BLaER1 treated with 17β-estradiol and CSF1 and Interleukin-3, amounts not matched to agents 10 nM and 100 nM (cell line): ENCODE data around the gene FES.

Experiments
- H3K27ac ChIP-seq, 11 experiments: shearing (Covaris generic); formaldehyde crosslinking; 2 replicates each; pipeline ENCODE4 v1.8.1; 2022
- H3K27me3 ChIP-seq, 11 experiments: shearing (Covaris generic); formaldehyde crosslinking; 2 replicates each; pipeline ENCODE4 v1.8.1; 2022
- H3K36me3 ChIP-seq, 11 experiments: shearing (Covaris generic); formaldehyde crosslinking; 2 replicates each; pipeline ENCODE4 v1.8.1; 2022
- H3K4me1 ChIP-seq, 10 experiments: shearing (Covaris generic); formaldehyde crosslinking; 2 replicates each; pipeline ENCODE4 v1.8.1; 2022
- H3K4me2 ChIP-seq, 11 experiments: shearing (Covaris generic); formaldehyde crosslinking; 2 replicates each; pipeline ENCODE4 v1.8.1; 2022
- H3K4me3 ChIP-seq, 10 experiments: shearing (Covaris generic); formaldehyde crosslinking; 2 replicates each; pipeline ENCODE4 v1.8.1; 2022
- H3K9ac ChIP-seq, 11 experiments: shearing (Covaris generic); formaldehyde crosslinking; 2 replicates each; pipeline ENCODE4 v1.8.1; 2022
- H3K9me3 ChIP-seq, 11 experiments: shearing (Covaris generic); formaldehyde crosslinking; replicated peaks in 1 of 11; 2 replicates each; pipeline ENCODE4 v1.8.1; 2022
- H4K20me1 ChIP-seq, 11 experiments: shearing (Covaris generic); formaldehyde crosslinking; 2 replicates each; pipeline ENCODE4 v1.8.1; 2022
- Cebpa-rat ChIP-seq, 11 experiments: shearing (Covaris generic); IDR thresholded peaks; 2 replicates each; pipeline ENCODE4 v1.8.1; 2022

FES gene

DNA sequence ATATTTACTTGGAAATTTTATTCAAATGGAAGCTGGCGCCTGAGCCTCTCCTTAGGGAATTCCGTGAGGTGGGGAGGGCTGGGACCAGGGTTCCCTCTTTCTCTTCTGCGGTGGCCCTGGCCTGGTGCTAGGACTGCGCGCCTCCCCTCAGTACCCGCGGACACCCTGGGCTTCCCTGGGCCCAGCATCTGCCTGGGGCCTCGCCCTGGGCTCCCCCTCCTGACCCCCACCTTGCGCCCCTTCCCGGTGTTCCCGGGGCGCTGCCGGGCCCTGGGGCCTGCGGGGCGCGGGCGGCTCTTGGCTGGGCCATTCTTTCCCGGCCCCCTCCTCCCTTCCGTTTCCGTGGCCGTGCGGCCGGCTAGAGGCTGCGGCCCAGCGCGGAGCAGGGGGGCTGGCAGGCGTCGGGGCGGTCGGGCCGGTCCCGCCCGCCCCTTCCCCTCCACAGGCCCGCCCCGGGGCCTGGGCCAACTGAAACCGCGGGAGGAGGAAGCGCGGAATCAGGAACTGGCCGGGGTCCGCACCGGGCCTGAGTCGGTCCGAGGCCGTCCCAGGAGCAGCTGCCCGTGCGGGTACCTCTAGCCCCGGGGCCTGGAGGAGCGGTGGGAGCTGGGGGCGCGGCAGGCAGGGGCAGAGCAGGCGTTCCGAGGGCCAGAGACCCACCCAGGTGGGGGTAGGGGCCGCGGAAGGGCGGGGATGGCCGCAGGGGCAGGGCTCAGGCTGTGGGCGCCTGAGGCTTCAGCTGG is at the start of gene FES:
FES (plus strand) TSS at position 529 of the 743 bp plus-strand sequence. CDS start 542 bp downstream, outside the sequence.
- Histone ChIP-seq H3K9me3 (no peaks in the 10 kb centered on the region), H3K9ac (peak within 1 kb of the TSS; percentile 88 to 97 (median 91)), H3K36me3 (peaks cover 50 to 70% (median 67%) of the 10 kb centered on the region in 11 experiments), H3K4me3 (peak within 1 kb of the TSS; percentile 63 to 89 (median 74)), H3K27me3 (no peaks in the 10 kb centered on the region), H4K20me1 (peaks cover 4 to 66% (median 24%) of the 10 kb centered on the region in 11 experiments; a peak in 15 of 22 replicates), H3K4me2 (peak within 1 kb of the TSS; percentile 91 to 100 (median 99)), H3K27ac (peak within 1 kb of the TSS; percentile 90 to 97 (median 94)), H3K4me1 (peaks cover 40 to 66% (median 51%) of the 10 kb centered on the region in 10 experiments)
- TF ChIP-seq Cebpa-rat (IDR thresholded peaks at IDR 0.05): no peak

DNA sequence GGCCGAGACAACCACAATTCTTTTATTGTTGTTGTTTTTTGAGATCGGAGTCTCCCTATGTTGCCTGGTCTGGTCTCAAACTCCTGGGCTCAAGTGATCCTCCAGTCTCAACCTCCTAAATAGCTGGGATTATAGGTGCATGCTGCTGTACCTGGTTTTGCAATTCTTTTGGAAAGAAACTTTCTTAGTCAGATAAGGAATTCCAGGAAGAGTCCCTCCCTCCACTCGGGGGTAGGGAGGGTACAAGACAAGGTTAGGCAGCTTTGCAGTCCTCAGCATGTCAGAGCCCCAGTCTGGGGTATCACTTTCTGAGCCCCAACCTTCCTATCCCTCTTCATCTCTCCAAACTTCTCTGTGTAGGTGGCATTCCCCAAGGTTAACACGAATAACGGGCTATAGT is 49.7 kb upstream of the FES start:
- Histone ChIP-seq H3K36me3 (no peaks in the 10 kb centered on the region), H3K27me3 (no peaks in the 10 kb centered on the region), H3K9me3 (no peaks in the 10 kb centered on the region), H3K9ac (no peak overlapping the region), H3K4me3 (no peak overlapping the region), H4K20me1 (no peaks in the 10 kb centered on the region), H3K4me1 (peaks cover 52 to 100% (median 69%) of the 10 kb centered on the region in 10 experiments), H3K4me2 (peak overlapping the region in 1 of 11 experiments; percentile 84; a peak in 1 of 22 replicates), H3K27ac (no peak overlapping the region)
- no peak for TF ChIP-seq Cebpa-rat (IDR thresholded peaks at IDR 0.05)

DNA sequence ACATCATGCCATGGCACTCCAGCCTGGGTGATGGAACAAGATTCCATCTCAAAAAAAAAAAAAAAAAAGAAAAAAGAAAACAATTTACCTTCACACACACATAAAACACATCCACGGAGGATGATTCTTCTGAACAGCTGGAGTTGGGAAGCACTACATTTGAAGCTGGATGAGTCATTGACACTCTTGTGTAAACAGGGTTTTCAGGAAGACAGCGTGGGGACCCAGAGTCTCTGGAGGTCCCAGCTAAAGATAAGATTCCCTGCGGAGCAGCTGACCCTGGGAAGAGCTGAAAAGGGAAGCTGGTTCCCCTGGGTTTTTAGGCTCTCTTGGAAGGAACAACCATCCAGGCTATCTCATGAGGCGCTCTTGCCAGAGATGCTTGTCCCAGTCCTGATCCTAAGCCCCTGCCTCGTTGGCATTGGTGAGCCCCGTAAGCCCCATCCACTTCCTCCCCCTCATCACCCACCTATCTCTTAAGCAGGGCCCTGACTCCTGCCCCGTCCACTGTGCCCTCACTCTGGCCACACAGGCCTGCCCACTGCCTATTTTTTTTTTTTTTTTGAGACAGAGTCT is 47.9 kb upstream of the FES start:
- peak overlapping the region in 7 of 11 experiments; percentile 30 to 62 (median 38); a peak in 8 of 22 replicates for H3K27ac ChIP-seq
- no peaks in the 10 kb centered on the region for H3K36me3 ChIP-seq
- peak overlapping the region; percentile 83 to 98 (median 90) for H3K4me2 ChIP-seq
- no peaks in the 10 kb centered on the region for H3K9me3 ChIP-seq
- no peak overlapping the region for H3K4me3 ChIP-seq
- no peak for TF ChIP-seq Cebpa-rat (IDR thresholded peaks at IDR 0.05)
- peak overlapping the region in 5 of 11 experiments; percentile 2 to 29 (median 11); a peak in 6 of 22 replicates for H3K9ac ChIP-seq
- peaks cover 52 to 98% (median 67%) of the 10 kb centered on the region in 10 experiments for H3K4me1 ChIP-seq
- H4K20me1 ChIP-seq: no peaks in the 10 kb centered on the region
- no peaks in the 10 kb centered on the region for H3K27me3 ChIP-seq

DNA sequence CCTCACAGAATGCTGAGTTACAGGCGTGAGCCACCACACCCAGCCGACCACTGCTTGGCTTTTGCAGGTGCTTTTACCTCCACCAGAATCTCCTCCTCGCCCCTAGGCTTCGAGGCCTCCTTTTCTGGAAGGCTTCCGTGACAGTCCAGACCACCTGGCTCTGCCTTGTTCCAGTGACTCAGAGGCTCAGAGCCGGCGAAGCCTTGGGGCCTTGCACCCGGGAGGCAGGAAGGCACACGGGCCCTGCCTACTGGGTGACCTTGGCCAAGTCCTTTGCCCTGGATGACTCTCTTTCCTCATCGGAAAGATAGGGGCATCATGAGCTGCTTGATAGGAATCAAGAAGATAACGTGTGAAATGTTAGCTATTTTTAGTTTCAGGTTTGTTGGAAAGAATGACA is 47.2 kb upstream of the FES start:
- H3K9me3 ChIP-seq: no peaks in the 10 kb centered on the region
- peak overlapping the region in 5 of 11 experiments; percentile 4 to 62 (median 38); a peak in 6 of 22 replicates for H3K27ac ChIP-seq
- H4K20me1 ChIP-seq: no peaks in the 10 kb centered on the region
- H3K36me3 ChIP-seq: no peaks in the 10 kb centered on the region
- no peak for TF ChIP-seq Cebpa-rat (IDR thresholded peaks at IDR 0.05)
- H3K27me3 ChIP-seq: no peaks in the 10 kb centered on the region
- peak overlapping the region; percentile 83 to 98 (median 90) for H3K4me2 ChIP-seq
- H3K4me1 ChIP-seq: peaks cover 52 to 91% (median 62%) of the 10 kb centered on the region in 10 experiments
- H3K9ac ChIP-seq: 0 out of 22 replicates have a peak overlapping the region, but pooled peaks of 1 of the 11 experiments have one; percentile 2
- H3K4me3 ChIP-seq: no peak overlapping the region

DNA sequence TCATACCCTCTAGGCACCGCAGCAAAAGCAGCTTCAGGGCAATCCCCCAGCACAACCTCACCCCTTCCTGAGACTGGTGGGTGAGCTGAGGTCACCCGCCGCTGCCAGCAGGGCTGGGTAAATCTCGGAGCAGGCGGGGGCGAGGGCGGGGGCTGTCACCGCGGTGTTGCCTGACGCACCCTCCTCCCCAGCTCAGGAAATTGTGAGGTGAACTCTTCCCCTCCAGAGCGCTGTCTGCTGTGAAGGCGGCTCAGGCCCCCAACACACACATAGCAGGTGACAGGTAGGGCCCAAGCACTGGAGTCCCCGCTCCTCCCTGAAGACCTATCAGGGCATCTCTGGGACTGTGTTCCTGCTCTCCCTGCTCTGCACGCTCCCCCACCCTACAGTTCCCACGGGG is 46.2 kb upstream of the FES start:
- H3K27ac ChIP-seq: peak overlapping the region in 4 of 11 experiments; percentile 8 to 38 (median 16); a peak in 7 of 22 replicates
- H3K9ac ChIP-seq: peak overlapping the region in 8 of 11 experiments; percentile 4 to 48 (median 29); a peak in 7 of 22 replicates
- H3K4me3 ChIP-seq: no peak overlapping the region; a peak in 1 of 20 replicates
- no peak for TF ChIP-seq Cebpa-rat (IDR thresholded peaks at IDR 0.05)
- H3K36me3 ChIP-seq: no peaks in the 10 kb centered on the region; a peak in 1 of 22 replicates
- H3K4me2 ChIP-seq: peak overlapping the region; percentile 83 to 98 (median 90)
- no peaks in the 10 kb centered on the region for H3K27me3 ChIP-seq
- H3K9me3 ChIP-seq: no peaks in the 10 kb centered on the region
- H4K20me1 ChIP-seq: no peaks in the 10 kb centered on the region
- peaks cover 52 to 84% (median 61%) of the 10 kb centered on the region in 10 experiments for H3K4me1 ChIP-seq

- Histone ChIP-seq H3K36me3 (no peaks in the 10 kb centered on the region; a peak in 1 of 22 replicates), H3K9me3 (no peaks in the 10 kb centered on the region), H3K9ac (peak overlapping the region in 6 of 11 experiments; percentile 4 to 48 (median 29); a peak in 5 of 22 replicates), H3K27ac (peak overlapping the region in 2 of 11 experiments; percentile 8 to 17; a peak in 5 of 22 replicates), H3K4me3 (no peak overlapping the region), H3K27me3 (no peaks in the 10 kb centered on the region), H3K4me2 (peak overlapping the region; percentile 83 to 98 (median 90)), H4K20me1 (no peaks in the 10 kb centered on the region), H3K4me1 (peaks cover 52 to 84% (median 61%) of the 10 kb centered on the region in 10 experiments)
- TF ChIP-seq Cebpa-rat (IDR thresholded peaks at IDR 0.05): no peak
Measured at GRCh38 chr15:90838544-90838943, 45.8 kb upstream of the FES start.

- no peak for TF ChIP-seq Cebpa-rat (IDR thresholded peaks at IDR 0.05)
- peak overlapping the region; percentile 31 to 65 (median 54) for H3K4me3 ChIP-seq
- peaks cover 57 to 86% (median 69%) of the 10 kb centered on the region in 10 experiments for H3K4me1 ChIP-seq
- H3K9ac ChIP-seq: peak overlapping the region; percentile 69 to 86 (median 79)
- H3K27me3 ChIP-seq: no peaks in the 10 kb centered on the region
- no peaks in the 10 kb centered on the region for H4K20me1 ChIP-seq
- H3K27ac ChIP-seq: peak overlapping the region; percentile 66 to 93 (median 81)
- H3K36me3 ChIP-seq: no peaks in the 10 kb centered on the region; a peak in 1 of 22 replicates
- peak overlapping the region; percentile 83 to 98 (median 90) for H3K4me2 ChIP-seq
- no peaks in the 10 kb centered on the region for H3K9me3 ChIP-seq
Measured at GRCh38 chr15:90839187-90840071, 44.9 kb upstream of the FES start.

DNA sequence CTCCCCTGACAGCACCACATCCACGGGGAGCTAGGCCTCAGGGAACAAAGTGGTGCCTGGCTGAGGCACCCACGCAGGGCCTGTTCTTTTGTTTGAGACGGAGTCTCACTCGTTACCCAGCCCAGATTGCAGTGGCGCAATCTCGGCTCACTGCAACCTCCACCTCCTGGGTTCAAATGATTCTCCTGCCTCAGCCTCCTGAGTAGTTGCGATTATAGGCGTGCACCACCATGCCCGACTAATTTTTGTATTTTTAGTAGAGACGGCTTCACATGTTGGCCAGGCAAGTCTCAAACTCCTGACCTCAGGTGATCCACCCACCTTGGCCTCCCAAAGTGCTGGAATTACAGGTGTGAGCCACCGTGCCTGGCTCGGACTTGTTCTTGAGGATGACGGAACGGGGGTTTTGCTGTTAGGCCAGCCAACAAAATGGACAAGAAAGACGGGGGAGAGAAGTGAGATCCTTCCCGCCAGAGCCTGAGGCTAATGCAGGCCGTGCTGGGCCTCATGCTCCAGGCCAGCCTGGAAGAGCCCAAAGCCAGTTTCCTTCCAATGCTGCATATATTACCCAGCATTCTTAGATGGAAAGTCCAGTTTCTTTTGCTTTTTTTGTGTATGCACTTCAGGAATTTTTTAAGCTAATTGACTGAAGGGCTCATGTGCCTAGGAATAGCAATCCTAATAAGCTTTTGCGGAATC is 44.0 kb upstream of the FES start:
- Histone ChIP-seq H3K27me3 (no peaks in the 10 kb centered on the region), H4K20me1 (peaks cover 0 to under 1% (median 0%) of the 10 kb centered on the region in 11 experiments; a peak in 2 of 22 replicates), H3K4me3 (peak overlapping the region; percentile 31 to 65 (median 54)), H3K4me2 (peak overlapping the region; percentile 83 to 98 (median 90)), H3K36me3 (no peaks in the 10 kb centered on the region; a peak in 1 of 22 replicates), H3K4me1 (peaks cover 66 to 86% (median 77%) of the 10 kb centered on the region in 10 experiments), H3K9ac (peak overlapping the region; percentile 69 to 86 (median 79)), H3K27ac (peak overlapping the region; percentile 66 to 93 (median 81); a peak in 21 of 22 replicates), H3K9me3 (no peaks in the 10 kb centered on the region)
- TF ChIP-seq Cebpa-rat (IDR thresholded peaks at IDR 0.05): 0 out of 22 replicates have a peak, but pooled peaks of 2 of the 11 experiments have one; percentile 9 to 26
